ENCODE measurements around the gene HSPA1L. TPM values are rescaled to one million over a fixed set of nuclear protein-coding genes. Genes with fewer than 3 reads are reported as not detected.

The HSPA1L gene
- polyA plus RNA-seq, 2 of the 4 experiments (the other 2 are of a cell fraction) = 1.2 to 1.7 TPM

- Histone ChIP-seq H3K4me2 (peak overlapping the region; percentile 89), H3K4me3 (0 out of 3 replicates have a peak overlapping the region, but pooled peaks have one; percentile 21), H3K9me3 (no peaks in the 10 kb centered on the region), H3K4me1 (peaks cover 32% of the 10 kb centered on the region), H3K27ac (peak overlapping the region; percentile 70 to 86)
- WGBS (ENCODE audit: missing lambda C conversion rate) = 30% methylated on average over 11 of the region's 14 CpGs
- DNase-seq (ENCODE audit: low read depth in 1 of 2, low spot score in 1 of 2) (peak in 1 of 2 experiments; percentile 24), FAIRE-seq (no peak), ATAC-seq (peak; percentile 37 to 44)
- no peak for TF ChIP-seq FOSB (CRISPR knock-in tag; IDR thresholded peaks at IDR 0.05)
- TF ChIP-seq SMC3 (IDR thresholded peaks at IDR 0.05) = no peak
- TF ChIP-seq CBX8 (IDR thresholded peaks at IDR 0.05) = no peak
- TF ChIP-seq MAZ (IDR thresholded peaks at IDR 0.05; ENCODE audit: borderline replicate concordance, low read depth, low read length) = no peak
- no peak for TF ChIP-seq HDAC2 (IDR thresholded peaks at IDR 0.05)
- no peak for TF ChIP-seq ZFP36 (IDR thresholded peaks at IDR 0.05; ENCODE audit: borderline replicate concordance, partially characterized antibody)
- no peak for TF ChIP-seq RNF2 (IDR thresholded peaks at IDR 0.05; ENCODE audit: borderline replicate concordance, low read depth)
- POLR2A ChIA-PET = interaction anchor here (1.0 to 1.1 kb wide), 2 partner anchors 30 to 51 kb away, joined by 4 to 7 read pairs; partner anchors contain the start of genes HSPA1B and LSM2
- CTCF ChIA-PET = interaction anchor here (0.8 kb wide), 1 partner anchor 19 kb away, joined by 3 read pairs; no protein-coding TSS in a partner anchor
Observed at GRCh38 chr6:31776485-31776988, 38.5 kb downstream of the HSPA1L start.

- Histone ChIP-seq H3K4me2 (peak overlapping the region; percentile 89), H3K27ac (peak overlapping the region; percentile 70 to 86; a peak in 5 of 6 replicates), H3K4me3 (no peak overlapping the region), H3K4me1 (peaks cover 32% of the 10 kb centered on the region), H3K9me3 (no peaks in the 10 kb centered on the region)
- peak in 1 of 2 experiments; percentile 5; a peak in 3 of 6 replicates for ATAC-seq
- WGBS (ENCODE audit: missing lambda C conversion rate) = 87% methylated on average over 14 of the region's 32 CpGs
- CTCF ChIA-PET = interaction anchor here (0.7 to 4.6 kb wide), 6 partner anchors 9 to 47 kb away, joined by 3 to 18 read pairs (median 4); partner anchors contain the start of genes DDAH2 and LSM2
- POLR2A ChIA-PET = interaction anchor here (1.8 kb wide), 1 partner anchor 52 kb away, joined by 6 read pairs; the partner anchor contains the start of gene HSPA1B
- FAIRE-seq = no peak
- DNase-seq (ENCODE audit: low read depth in 1 of 2, low spot score in 1 of 2) = no peak
- TF ChIP-seq GATA3 (IDR thresholded peaks at IDR 0.05; ENCODE audit: borderline replicate concordance) (no peak), TFCP2L1 (CRISPR knock-in tag; IDR thresholded peaks at IDR 0.05) (no peak)
Observed at GRCh38 chr6:31775633-31776484, 39.2 kb downstream of the HSPA1L start.

- 32% methylated on average over 3 of the region's 4 CpGs for WGBS (ENCODE audit: missing lambda C conversion rate)
- Histone ChIP-seq H3K4me2 (peak overlapping the region; percentile 89), H3K4me1 (peaks cover 32% of the 10 kb centered on the region), H3K27ac (peak overlapping the region; percentile 70 to 86; a peak in 4 of 6 replicates), H3K4me3 (no peak overlapping the region), H3K9me3 (no peaks in the 10 kb centered on the region)
- peak in 1 of 2 experiments; percentile 46; a peak in 3 of 6 replicates for ATAC-seq
- DNase-seq (ENCODE audit: low read depth in 1 of 2, low spot score in 1 of 2) = no peak
- POLR2A ChIA-PET = interaction anchor here (1.8 kb wide), 1 partner anchor 52 kb away, joined by 6 read pairs; the partner anchor contains the start of gene HSPA1B
- TF ChIP-seq RAD21 (conservative IDR thresholded peaks at IDR 0.05 in 1 of 2, IDR thresholded peaks at IDR 0.05 in 1 of 2) (no peak), SREBF2 (IDR thresholded peaks at IDR 0.05) (no peak), HEYL (CRISPR knock-in tag; IDR thresholded peaks at IDR 0.05) (no peak), POLR2A (IDR thresholded peaks at IDR 0.05; ENCODE audit: low read length) (no peak), ATOH8 (CRISPR knock-in tag; IDR thresholded peaks at IDR 0.05; ENCODE audit: low read depth) (no peak), MYC (IDR thresholded peaks at IDR 0.05; ENCODE audit: borderline replicate concordance, low read length) (no peak), HOXB5 (CRISPR knock-in tag; IDR thresholded peaks at IDR 0.05) (no peak), PBX3 (IDR thresholded peaks at IDR 0.05) (no peak), CBX8 (IDR thresholded peaks at IDR 0.05) (no peak), JUN (IDR thresholded peaks at IDR 0.05) (no peak), NFE2L2 (conservative IDR thresholded peaks at IDR 0.05; ENCODE audit: low read length) (no peak), CHD2 (IDR thresholded peaks at IDR 0.05; ENCODE audit: low read length, partially characterized antibody) (no peak), HDAC2 (IDR thresholded peaks at IDR 0.05) (no peak), CBX2 (IDR thresholded peaks at IDR 0.05; ENCODE audit: borderline replicate concordance, low read depth) (no peak), USF2 (IDR thresholded peaks at IDR 0.05) (no peak), ZFP36 (IDR thresholded peaks at IDR 0.05; ENCODE audit: borderline replicate concordance, partially characterized antibody) (no peak), FOSB (CRISPR knock-in tag; IDR thresholded peaks at IDR 0.05) (no peak), ELK1 (IDR thresholded peaks at IDR 0.05; ENCODE audit: low read depth, low read length) (no peak), RCOR1 (IDR thresholded peaks at IDR 0.05; ENCODE audit: low read depth, low read length) (no peak)
- FAIRE-seq = no peak
- CTCF ChIA-PET = interaction anchor here (0.7 to 4.6 kb wide), 7 partner anchors 9 to 94 kb away, joined by 3 to 18 read pairs (median 4); partner anchors contain the start of genes DDAH2 and LSM2
Observed at GRCh38 chr6:31775184-31775583, 39.9 kb downstream of the HSPA1L start.
